Measurements from ENCODE around the gene LBX1.

The LBX1 gene

GRCh38 chr10:101231912-101232689, 2.8 kb upstream of the LBX1 start:
- no peak for DNase-seq
- H3K4me1 ChIP-seq: peaks cover 0 to 39% (median 31%) of the 10 kb centered on the region in 4 donors
- no peak overlapping the region for H3K27ac ChIP-seq
- no peak for TF ChIP-seq CTCF (IDR thresholded peaks at IDR 0.05)
- intact Hi-C loops (cut with DNase I; ENCODE audit: low total_unique reads): no loop called here
- peaks cover 0 to 3% (median under 1%) of the 10 kb centered on the region in 3 donors for H3K9me3 ChIP-seq
- H3K36me3 ChIP-seq: no peaks in the 10 kb centered on the region
- H3K27me3 ChIP-seq: peaks cover 8 to 100% of the 10 kb centered on the region in 2 donors
- H3K4me3 ChIP-seq: no peak overlapping the region

- Histone ChIP-seq H3K27me3 (peaks cover 4 to 100% of the 10 kb centered on the region in 2 donors), H3K27ac (no peak overlapping the region)
Measured at GRCh38 chr10:101231092-101231491, 1.8 kb upstream of the LBX1 start.

GRCh38 chr10:101230183-101230917, 1.1 kb upstream of the LBX1 start:
- no peak for DNase-seq
- Histone ChIP-seq H3K4me1 (peaks cover 0 to 48% (median 44%) of the 10 kb centered on the region in 4 donors), H3K4me3 (peak overlapping the region in 1 of 2 donors; percentile 24), H3K36me3 (no peaks in the 10 kb centered on the region), H3K27me3 (peaks cover 10 to 100% of the 10 kb centered on the region in 2 donors), H3K9me3 (no peaks in the 10 kb centered on the region), H3K27ac (no peak overlapping the region)
- intact Hi-C loops (cut with DNase I; ENCODE audit: low total_unique reads): no loop called here
- TF ChIP-seq CTCF (IDR thresholded peaks at IDR 0.05): no peak

More at GRCh38 chr10:101231092-101231491, 1.8 kb upstream of the LBX1 start:
- H3K9me3 ChIP-seq: no peaks in the 10 kb centered on the region
- peaks cover 0 to 42% (median 37%) of the 10 kb centered on the region in 4 donors for H3K4me1 ChIP-seq
- no peak for DNase-seq
- no peaks in the 10 kb centered on the region for H3K36me3 ChIP-seq
- intact Hi-C loops (cut with DNase I; ENCODE audit: low total_unique reads): no loop called here
- TF ChIP-seq CTCF (IDR thresholded peaks at IDR 0.05): no peak
- H3K4me3 ChIP-seq: no peak overlapping the region

- no peak for DNase-seq
- Histone ChIP-seq H3K4me3 (peak overlapping the region in 1 of 2 donors; percentile 24), H3K36me3 (no peaks in the 10 kb centered on the region), H3K9me3 (no peaks in the 10 kb centered on the region), H3K27ac (no peak overlapping the region), H3K4me1 (peaks cover 0 to 60% (median 57%) of the 10 kb centered on the region in 4 donors), H3K27me3 (peaks cover 11 to 100% of the 10 kb centered on the region in 2 donors)
- intact Hi-C loops (cut with DNase I; ENCODE audit: low total_unique reads): no loop called here
- TF ChIP-seq CTCF (IDR thresholded peaks at IDR 0.05): no peak
Measured at GRCh38 chr10:101228966-101229265, 347 bp downstream of the LBX1 start.

GRCh38 chr10:101228153-101228965, 904 bp downstream of the LBX1 start:
- no peaks in the 10 kb centered on the region for H3K9me3 ChIP-seq
- intact Hi-C loops (cut with DNase I; ENCODE audit: low total_unique reads): no loop called here
- no peaks in the 10 kb centered on the region for H3K36me3 ChIP-seq
- no peak overlapping the region for H3K27ac ChIP-seq
- DNase-seq: no peak
- TF ChIP-seq CTCF (IDR thresholded peaks at IDR 0.05): no peak
- peak overlapping the region in 1 of 2 donors; percentile 24 for H3K4me3 ChIP-seq
- H3K4me1 ChIP-seq: peaks cover 0 to 66% (median 60%) of the 10 kb centered on the region in 4 donors
- peaks cover 11 to 100% of the 10 kb centered on the region in 2 donors for H3K27me3 ChIP-seq

Data from tibial artery (tissue), 4 donors.